Glutamatergic neuron (in vitro differentiated cells): ENCODE measurements around the gene TEX261. TPM values are rescaled to one million over a fixed set of nuclear protein-coding genes. Genes with fewer than 3 reads are reported as not detected.

Experiments used
- DNase-seq: peaks from one replicate; pipeline ENCODE4 v3.0.0; 2022
- H3K27ac Mint-ChIP-seq: one replicate; pipeline ENCODE4 v1.8.0; 2020; ENCODE audit warnings: mild to moderate bottlenecking, mixed read lengths, inconsistent platforms; ENCODE audit not compliant: unreplicated experiment
- H3K27me3 Mint-ChIP-seq: one replicate; pipeline ENCODE4 v1.8.0; 2020; ENCODE audit warnings: mild to moderate bottlenecking, moderate library complexity, mixed read lengths, inconsistent platforms; ENCODE audit not compliant: unreplicated experiment
- H3K36me3 Mint-ChIP-seq: one replicate; pipeline ENCODE4 v1.8.0; 2020; ENCODE audit warnings: mild to moderate bottlenecking, mixed read lengths, inconsistent platforms; ENCODE audit not compliant: unreplicated experiment
- H3K4me1 Mint-ChIP-seq: one replicate; pipeline ENCODE4 v1.8.0; 2020; ENCODE audit warnings: mild to moderate bottlenecking, low read depth, mixed read lengths, inconsistent platforms; ENCODE audit not compliant: unreplicated experiment
- H3K4me3 Mint-ChIP-seq: one replicate; pipeline ENCODE4 v1.8.0; 2020; ENCODE audit warnings: mild to moderate bottlenecking, mixed read lengths, inconsistent platforms; ENCODE audit not compliant: unreplicated experiment
- H3K9me3 Mint-ChIP-seq: one replicate; pipeline ENCODE4 v1.8.0; 2020; ENCODE audit warnings: mild to moderate bottlenecking, moderate library complexity, mixed read lengths, inconsistent platforms; ENCODE audit not compliant: unreplicated experiment
- CTCF ChIP-seq: fragments of 200-600 bp; sonication (generic); IDR thresholded peaks from one replicate; pipeline ENCODE4 v1.5.0; 2021; ENCODE audit not compliant: partially characterized antibody, unreplicated experiment
- total RNA-seq: library from RNA; stranded (reverse); fragmentation: NEBNext Ultra II Directional; extraction: Animal tissue kit (Norgen Biotek cat#: 25700); gene quantifications from one replicate; pipeline ENCODE4 v1.2.1, GENCODE V29; 2021; ENCODE audit not compliant: unreplicated experiment

TEX261 gene
- total RNA-seq, 1 donor from 2014 or later: 43.0 TPM

DNA sequence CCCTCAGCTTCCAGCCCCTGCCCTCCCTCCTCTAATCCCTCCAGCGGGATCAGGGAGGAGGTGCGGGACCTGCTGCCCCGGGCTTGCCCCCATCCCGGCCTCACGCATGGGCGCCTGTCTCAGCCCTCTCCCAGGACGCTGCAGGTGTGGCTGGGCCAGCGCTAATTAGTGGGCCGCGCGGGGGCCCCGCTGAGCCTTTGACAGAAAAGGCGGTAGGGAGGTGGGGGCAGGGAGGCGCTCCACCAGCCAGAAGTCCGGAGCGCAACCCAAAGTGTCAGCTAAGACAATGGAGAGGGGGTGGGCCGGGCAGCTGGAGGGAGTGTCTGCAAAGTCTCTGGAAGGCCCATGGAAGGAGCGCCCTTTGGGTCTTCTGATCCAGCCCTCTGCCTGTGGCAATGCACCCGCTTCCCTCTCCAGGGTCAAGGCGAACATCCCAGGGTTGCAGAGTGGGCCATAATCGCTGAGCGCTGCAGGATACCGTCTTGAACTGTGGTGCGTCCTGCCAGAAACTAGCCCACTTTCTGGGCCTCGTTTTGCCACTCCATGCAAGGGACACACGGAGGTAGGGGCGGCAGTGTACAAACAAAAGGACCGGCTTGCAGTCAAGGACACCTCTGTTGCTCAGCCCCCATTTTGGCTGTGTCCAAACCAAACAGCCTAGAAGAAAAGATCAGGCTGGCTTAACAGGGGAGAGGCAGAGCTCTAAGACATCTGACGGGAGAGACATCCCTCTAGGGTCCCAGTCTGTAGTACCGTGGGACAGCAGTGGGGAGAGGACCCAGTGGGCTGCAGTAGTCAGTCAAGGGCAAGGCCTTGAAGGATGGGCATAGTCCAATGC, 55.5 kb downstream of the TEX261 start:
- peaks cover 5% of the 10 kb centered on the region for H3K4me1 Mint-ChIP-seq
- no peak overlapping the region for H3K4me3 Mint-ChIP-seq
- peaks cover 3% of the 10 kb centered on the region for H3K9me3 Mint-ChIP-seq
- H3K27ac Mint-ChIP-seq: no peak overlapping the region
- H3K27me3 Mint-ChIP-seq: peaks cover 14% of the 10 kb centered on the region
- no peaks in the 10 kb centered on the region for H3K36me3 Mint-ChIP-seq
- TF ChIP-seq CTCF: no peak
- DNase-seq: no peak

- Mint-ChIP-seq H3K9me3 (peaks cover 3% of the 10 kb centered on the region), H3K36me3 (no peaks in the 10 kb centered on the region), H3K27ac (no peak overlapping the region), H3K27me3 (peaks cover 12% of the 10 kb centered on the region), H3K4me1 (peaks cover 5% of the 10 kb centered on the region), H3K4me3 (peak overlapping the region; percentile 38)
- no peak for DNase-seq
- TF ChIP-seq CTCF: no peak
Measured at GRCh38 chr2:70938586-70938950, 56.1 kb downstream of the TEX261 start.

GRCh38 chr2:70937866-70938585, 56.6 kb downstream of the TEX261 start:
- peaks cover 3% of the 10 kb centered on the region for H3K9me3 Mint-ChIP-seq
- no peak for TF ChIP-seq CTCF
- DNase-seq: no peak
- peaks cover 5% of the 10 kb centered on the region for H3K4me1 Mint-ChIP-seq
- H3K4me3 Mint-ChIP-seq: peak overlapping the region; percentile 38
- H3K27ac Mint-ChIP-seq: no peak overlapping the region
- peaks cover 12% of the 10 kb centered on the region for H3K27me3 Mint-ChIP-seq
- H3K36me3 Mint-ChIP-seq: no peaks in the 10 kb centered on the region

DNA sequence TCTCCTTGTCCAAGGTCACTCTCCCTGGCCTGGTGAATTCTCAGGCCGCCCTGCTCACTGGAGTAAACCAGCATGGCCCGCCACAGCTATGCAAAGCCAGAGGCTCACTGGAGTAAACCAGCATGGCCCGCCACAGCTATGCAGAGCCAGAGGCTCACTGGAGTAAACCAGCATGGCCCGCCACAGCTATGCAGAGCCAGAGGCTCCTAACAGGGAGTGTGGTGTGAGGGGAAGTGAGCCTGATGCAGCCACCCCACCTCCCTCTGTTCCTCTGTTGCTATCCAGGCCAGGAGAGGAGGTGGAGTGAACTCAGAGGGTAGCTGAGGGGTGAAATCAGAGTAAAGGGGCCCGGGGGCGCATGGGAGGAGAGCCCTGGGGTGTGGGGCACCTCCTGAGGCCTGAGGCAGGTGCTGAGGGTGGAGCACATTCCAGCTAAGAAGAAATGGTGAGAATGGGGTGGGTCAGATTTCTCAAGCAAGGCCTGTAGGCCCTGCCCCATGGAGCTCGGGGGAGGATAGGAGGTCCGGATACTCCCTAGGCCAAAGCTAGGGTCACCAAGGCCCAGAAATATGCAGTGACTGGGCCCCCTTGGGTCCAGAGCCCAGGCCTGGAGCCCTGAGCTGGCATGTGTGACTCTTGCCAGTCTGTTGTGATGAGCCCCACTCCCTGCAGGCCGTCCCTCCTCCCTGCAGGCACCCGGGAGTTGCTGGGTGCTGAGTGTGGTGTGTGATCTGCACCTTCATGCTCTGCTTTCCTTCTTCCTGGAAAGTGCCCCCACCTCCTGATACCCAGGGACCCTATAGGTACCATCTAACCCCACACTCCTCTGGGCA, 57.5 kb downstream of the TEX261 start:
- Mint-ChIP-seq H3K36me3 (no peaks in the 10 kb centered on the region), H3K27me3 (peaks cover 12% of the 10 kb centered on the region), H3K9me3 (peaks cover 4% of the 10 kb centered on the region), H3K4me3 (no peak overlapping the region), H3K27ac (no peak overlapping the region), H3K4me1 (peaks cover 5% of the 10 kb centered on the region)
- TF ChIP-seq CTCF: no peak
- DNase-seq: no peak
